IPS DF 6.9 (cell line): ENCODE measurements around the gene RNU2-63P.
A peak's percentile ranks its signal among the peaks of the same experiment; 100 is the strongest.

Source experiments
- DNase-seq: peaks from one replicate; pipeline ENCODE4 v3.0.0-alpha.2; 2013; ENCODE audit warnings: low read depth, low spot score
- H3K27ac ChIP-seq: one replicate; pipeline ENCODE4 v1.5.1; 2013; ENCODE audit warnings: low read length, control low read depth
- H3K27me3 ChIP-seq: 2 replicates; pipeline ENCODE4 v1.6.1; 2013; ENCODE audit warnings: mild to moderate bottlenecking, low read length; ENCODE audit not compliant: control insufficient read depth, insufficient read depth
- H3K36me3 ChIP-seq: 2 replicates; pipeline ENCODE4 v1.6.1; 2013; ENCODE audit warnings: low read length; ENCODE audit not compliant: control insufficient read depth, insufficient read depth
- H3K4me1 ChIP-seq: 2 replicates; pipeline ENCODE4 v1.6.1; 2013; ENCODE audit warnings: low read length; ENCODE audit not compliant: control insufficient read depth, insufficient read depth
- H3K4me3 ChIP-seq: 2 replicates; pipeline ENCODE4 v1.5.1; 2013; ENCODE audit warnings: mild to moderate bottlenecking, low read length
- H3K9me3 ChIP-seq: 2 replicates; pipeline ENCODE4 v1.6.1; 2013; ENCODE audit warnings: low read length, inconsistent platforms; ENCODE audit not compliant: control insufficient read depth, insufficient read depth
- whole genome bisulfite sequencing: extraction: QIAGEN DNeasy Blood & Tissue Kit; methylation state at CpG from one replicate; pipeline ENCODE4 v1.1.7; 2013; ENCODE audit warnings: mixed read lengths, missing lambda C conversion rate; ENCODE audit not compliant: insufficient read length, insufficient coverage; 5-methylcytosine and 5-hydroxymethylcytosine counted together

RNU2-63P gene

GRCh38 chr2:88016086-88016959 is at the start of gene RNU2-63P:
TSS of gene RNU2-63P (minus strand) at chr2:88016547.
- H3K27ac ChIP-seq, result no peak within 1 kb of the TSS
- no CpG with 5 or more reads among the region's 34 CpGs for WGBS
- no peaks in the 10 kb centered on the region for H3K36me3 ChIP-seq
- no peaks in the 10 kb centered on the region for H3K9me3 ChIP-seq
- H3K4me1 ChIP-seq, result peaks cover 8% of the 10 kb centered on the region
- no peak for DNase-seq
- H3K4me3 ChIP-seq, result peak within 1 kb of the TSS; percentile 83; the same call in 1 of the 2 replicates
- H3K27me3 ChIP-seq, result no peaks in the 10 kb centered on the region

GRCh38 chr2:88061295-88061694 is 44.9 kb upstream of the RNU2-63P start:
- H3K9me3 ChIP-seq, result no peaks in the 10 kb centered on the region
- DNase-seq, result no peak
- H3K4me3 ChIP-seq, result no peak overlapping the region
- no peaks in the 10 kb centered on the region for H3K36me3 ChIP-seq
- no peaks in the 10 kb centered on the region for H3K4me1 ChIP-seq
- no peaks in the 10 kb centered on the region for H3K27me3 ChIP-seq
- no peak overlapping the region for H3K27ac ChIP-seq
- no CpG with 5 or more reads among the region's 3 CpGs for WGBS

- WGBS, result no CpG with 5 or more reads among the region's 2 CpGs
- Histone ChIP-seq H3K9me3 (no peaks in the 10 kb centered on the region), H3K4me1 (no peaks in the 10 kb centered on the region), H3K27ac (no peak overlapping the region), H3K27me3 (no peaks in the 10 kb centered on the region), H3K36me3 (no peaks in the 10 kb centered on the region), H3K4me3 (no peak overlapping the region)
- DNase-seq, result no peak
These were observed 44.5 kb upstream of the RNU2-63P start for GRCh38 chr2:88060907-88061275.

GRCh38 chr2:88059979-88060906 is 43.9 kb upstream of the RNU2-63P start:
- no peak overlapping the region for H3K4me3 ChIP-seq
- no peaks in the 10 kb centered on the region for H3K36me3 ChIP-seq
- no peaks in the 10 kb centered on the region for H3K27me3 ChIP-seq
- H3K9me3 ChIP-seq, result no peaks in the 10 kb centered on the region
- H3K4me1 ChIP-seq, result no peaks in the 10 kb centered on the region
- DNase-seq, result no peak
- no CpG with 5 or more reads among the region's 5 CpGs for WGBS
- H3K27ac ChIP-seq, result no peak overlapping the region

- Histone ChIP-seq H3K36me3 (no peaks in the 10 kb centered on the region), H3K4me1 (no peaks in the 10 kb centered on the region), H3K4me3 (no peak overlapping the region), H3K9me3 (no peaks in the 10 kb centered on the region), H3K27ac (no peak overlapping the region), H3K27me3 (no peaks in the 10 kb centered on the region)
- DNase-seq, result no peak
- no CpG with 5 or more reads among the region's 5 CpGs for WGBS
These were observed 41.8 kb upstream of the RNU2-63P start for GRCh38 chr2:88058191-88058590.

- no peak overlapping the region for H3K27ac ChIP-seq
- no peaks in the 10 kb centered on the region for H3K9me3 ChIP-seq
- H3K4me1 ChIP-seq, result no peaks in the 10 kb centered on the region
- no peaks in the 10 kb centered on the region for H3K36me3 ChIP-seq
- H3K27me3 ChIP-seq, result no peaks in the 10 kb centered on the region
- no peak for DNase-seq
- no peak overlapping the region for H3K4me3 ChIP-seq
- 100% methylated on average over 1 of the region's 4 CpGs for WGBS
These were observed 41.1 kb upstream of the RNU2-63P start for GRCh38 chr2:88057437-88057844.

GRCh38 chr2:88055371-88056128 is 39.2 kb upstream of the RNU2-63P start, which contains the start of gene KRCC1:
TSS of gene KRCC1 (minus strand) at chr2:88055783. CDS start at chr2:88028563, 27,220 bp downstream.
- Histone ChIP-seq H3K4me3 (peak within 1 kb of the TSS; percentile 72), H3K9me3 (no peaks in the 10 kb centered on the region), H3K27me3 (no peaks in the 10 kb centered on the region), H3K4me1 (no peaks in the 10 kb centered on the region), H3K27ac (no peak within 1 kb of the TSS), H3K36me3 (no peaks in the 10 kb centered on the region)
- DNase-seq, result peak; percentile 89
- WGBS, result no CpG with 5 or more reads among the region's 77 CpGs

- Histone ChIP-seq H3K4me3 (peak overlapping the region; percentile 72), H3K9me3 (no peaks in the 10 kb centered on the region), H3K36me3 (no peaks in the 10 kb centered on the region), H3K27ac (no peak overlapping the region), H3K27me3 (no peaks in the 10 kb centered on the region), H3K4me1 (no peaks in the 10 kb centered on the region)
- WGBS, result no CpG with 5 or more reads among the region's 25 CpGs
- no peak for DNase-seq
These were observed 38.5 kb upstream of the RNU2-63P start for GRCh38 chr2:88054782-88055370.

GRCh38 chr2:88053934-88054781 is 37.8 kb upstream of the RNU2-63P start:
- no peaks in the 10 kb centered on the region for H3K4me1 ChIP-seq
- no CpG with 5 or more reads among the region's 10 CpGs for WGBS
- no peak overlapping the region for H3K27ac ChIP-seq
- H3K27me3 ChIP-seq, result no peaks in the 10 kb centered on the region
- peak overlapping the region; percentile 72; the same call in 1 of the 2 replicates for H3K4me3 ChIP-seq
- no peaks in the 10 kb centered on the region for H3K9me3 ChIP-seq
- no peak for DNase-seq
- H3K36me3 ChIP-seq, result no peaks in the 10 kb centered on the region
